PFSK-1 (cell line): ENCODE results near the gene GSAP.

Source experiments
- FOXP2 ChIP-seq: optimal IDR thresholded peaks from 2 replicates; pipeline ENCODE3; 2011; ENCODE audit warnings: borderline replicate concordance, control low read depth, inconsistent platforms; ENCODE audit not compliant: insufficient read depth; ENCODE audit errors: extremely low read length, extremely low read depth
- TF ChIP-seq, protein P1 (sequence below), 2 experiments: IDR thresholded peaks; 2 replicates each; pipeline versions ENCODE4 v1.6.1 to v1.8.0; 2011 to 2012; ENCODE audit warnings: low read depth in 2 of 2, low read length in 2 of 2, control low read depth in 1 of 2, inconsistent platforms in 1 of 2, mild to moderate bottlenecking in 1 of 2, moderate library complexity in 1 of 2; ENCODE audit not compliant: insufficient read depth in 1 of 2

- TF ChIP-seq, protein P1, sequence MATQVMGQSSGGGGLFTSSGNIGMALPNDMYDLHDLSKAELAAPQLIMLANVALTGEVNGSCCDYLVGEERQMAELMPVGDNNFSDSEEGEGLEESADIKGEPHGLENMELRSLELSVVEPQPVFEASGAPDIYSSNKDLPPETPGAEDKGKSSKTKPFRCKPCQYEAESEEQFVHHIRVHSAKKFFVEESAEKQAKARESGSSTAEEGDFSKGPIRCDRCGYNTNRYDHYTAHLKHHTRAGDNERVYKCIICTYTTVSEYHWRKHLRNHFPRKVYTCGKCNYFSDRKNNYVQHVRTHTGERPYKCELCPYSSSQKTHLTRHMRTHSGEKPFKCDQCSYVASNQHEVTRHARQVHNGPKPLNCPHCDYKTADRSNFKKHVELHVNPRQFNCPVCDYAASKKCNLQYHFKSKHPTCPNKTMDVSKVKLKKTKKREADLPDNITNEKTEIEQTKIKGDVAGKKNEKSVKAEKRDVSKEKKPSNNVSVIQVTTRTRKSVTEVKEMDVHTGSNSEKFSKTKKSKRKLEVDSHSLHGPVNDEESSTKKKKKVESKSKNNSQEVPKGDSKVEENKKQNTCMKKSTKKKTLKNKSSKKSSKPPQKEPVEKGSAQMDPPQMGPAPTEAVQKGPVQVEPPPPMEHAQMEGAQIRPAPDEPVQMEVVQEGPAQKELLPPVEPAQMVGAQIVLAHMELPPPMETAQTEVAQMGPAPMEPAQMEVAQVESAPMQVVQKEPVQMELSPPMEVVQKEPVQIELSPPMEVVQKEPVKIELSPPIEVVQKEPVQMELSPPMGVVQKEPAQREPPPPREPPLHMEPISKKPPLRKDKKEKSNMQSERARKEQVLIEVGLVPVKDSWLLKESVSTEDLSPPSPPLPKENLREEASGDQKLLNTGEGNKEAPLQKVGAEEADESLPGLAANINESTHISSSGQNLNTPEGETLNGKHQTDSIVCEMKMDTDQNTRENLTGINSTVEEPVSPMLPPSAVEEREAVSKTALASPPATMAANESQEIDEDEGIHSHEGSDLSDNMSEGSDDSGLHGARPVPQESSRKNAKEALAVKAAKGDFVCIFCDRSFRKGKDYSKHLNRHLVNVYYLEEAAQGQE (IDR thresholded peaks at IDR 0.05; ENCODE audit: insufficient read depth in 1 of 2, low read depth in 2 of 2, low read length in 2 of 2): no peak
- no peak for TF ChIP-seq FOXP2
Measured at GRCh38 chr7:77409739-77410547, 6.2 kb downstream of the GSAP start.
